ENCODE measurements around the gene CNIH4.
"Not testable (repeated sequence)": the region's sequence is repeated elsewhere in the genome, so short reads cannot be mapped to it uniquely, and the experiment has no call there.

Gene CNIH4

GRCh38 chr1:224338150-224338838, 18.4 kb upstream of the CNIH4 start:
- Histone ChIP-seq H3K27me3 (ENCODE audit: insufficient read depth, poor library complexity, severe bottlenecking) (no peaks in the 10 kb centered on the region), H3K27ac (replicated peaks) (no peak overlapping the region), H3K4me3 (replicated peaks; ENCODE audit: insufficient read depth, low read length) (no peak overlapping the region)
- TF ChIP-seq SPI1 (IDR thresholded peaks at IDR 0.05; ENCODE audit: borderline replicate concordance, low read depth) (no peak), REST (IDR thresholded peaks at IDR 0.05; ENCODE audit: insufficient replicate concordance, low read depth) (no peak), GABPA (IDR thresholded peaks at IDR 0.05; ENCODE audit: low read depth) (no peak), CTCF (IDR thresholded peaks at IDR 0.05; ENCODE audit: insufficient read depth, low read length) (no peak), POLR2AphosphoS5 (IDR thresholded peaks at IDR 0.05; ENCODE audit: low read depth) (no peak)
- peak in 1 of 2 experiments; percentile 33 for DNase-seq (ENCODE audit: low read depth in 1 of 2, low spot score in 1 of 2)

GRCh38 chr1:224339442-224340033, 17.1 kb upstream of the CNIH4 start:
- TF ChIP-seq POLR2AphosphoS5 (IDR thresholded peaks at IDR 0.05; ENCODE audit: low read depth) (no peak), SPI1 (IDR thresholded peaks at IDR 0.05; ENCODE audit: borderline replicate concordance, low read depth) (no peak), GABPA (IDR thresholded peaks at IDR 0.05; ENCODE audit: low read depth) (no peak), CTCF (IDR thresholded peaks at IDR 0.05; ENCODE audit: insufficient read depth, low read length) (no peak), REST (IDR thresholded peaks at IDR 0.05; ENCODE audit: insufficient replicate concordance, low read depth) (no peak)
- no peaks in the 10 kb centered on the region for H3K27me3 ChIP-seq (ENCODE audit: insufficient read depth, poor library complexity, severe bottlenecking)
- no peak overlapping the region for H3K27ac ChIP-seq (replicated peaks)
- no peak for DNase-seq (ENCODE audit: low read depth in 1 of 2, low spot score in 1 of 2)
- no peak overlapping the region for H3K4me3 ChIP-seq (replicated peaks; ENCODE audit: insufficient read depth, low read length)

- H3K27ac ChIP-seq (replicated peaks); H3K27me3 ChIP-seq (ENCODE audit: insufficient read depth, poor library complexity, severe bottlenecking): not testable (repeated sequence)
- peak in 1 of 2 experiments; percentile 39 for DNase-seq (ENCODE audit: low read depth in 1 of 2, low spot score in 1 of 2)
- H3K4me3 ChIP-seq (replicated peaks; ENCODE audit: insufficient read depth, low read length), result peak overlapping the region; percentile 44
These were observed 16.0 kb upstream of the CNIH4 start for GRCh38 chr1:224340453-224341384.

GRCh38 chr1:224343679-224344078, 13.0 kb upstream of the CNIH4 start:
- no peak overlapping the region for H3K4me3 ChIP-seq (replicated peaks; ENCODE audit: insufficient read depth, low read length)
- DNase-seq (ENCODE audit: low read depth in 1 of 2, low spot score in 1 of 2), result no peak
- TF ChIP-seq SPI1 (IDR thresholded peaks at IDR 0.05; ENCODE audit: borderline replicate concordance, low read depth), result no peak
- no peak for TF ChIP-seq CTCF (IDR thresholded peaks at IDR 0.05; ENCODE audit: insufficient read depth, low read length)
- TF ChIP-seq GABPA (IDR thresholded peaks at IDR 0.05; ENCODE audit: low read depth), result no peak
- TF ChIP-seq POLR2AphosphoS5 (IDR thresholded peaks at IDR 0.05; ENCODE audit: low read depth), result no peak
- TF ChIP-seq REST (IDR thresholded peaks at IDR 0.05; ENCODE audit: insufficient replicate concordance, low read depth), result no peak
- no peaks in the 10 kb centered on the region for H3K27me3 ChIP-seq (ENCODE audit: insufficient read depth, poor library complexity, severe bottlenecking)
- H3K27ac ChIP-seq (replicated peaks), result no peak overlapping the region

Data from HL-60 (cell line).